Thyroid gland (tissue), 4 donors: ENCODE results near the gene LZTS2.

Experiments used
- POLR2A ChIP-seq, 2 donors: fragments of 450-650 bp; IDR thresholded peaks; one replicate each; pipeline ENCODE4 v1.6.1; 2017; ENCODE audit warnings: antibody characterized with exemption in 2 of 2, mild to moderate bottlenecking in 2 of 2, moderate library complexity in 1 of 2
- TF ChIP-seq, protein P1 (sequence below), 6 experiments: fragments of 200-600 bp in 3 of 6; fragments of 450-650 bp in 3 of 6; sonication (generic) in 3 of 6; IDR thresholded peaks; one replicate each; pipeline ENCODE4 v1.5.1; 2016 to 2019; ENCODE audit warnings: antibody characterized with exemption in 6 of 6, mild to moderate bottlenecking in 2 of 6, inconsistent platforms in 1 of 6, moderate library complexity in 1 of 6

DNA sequence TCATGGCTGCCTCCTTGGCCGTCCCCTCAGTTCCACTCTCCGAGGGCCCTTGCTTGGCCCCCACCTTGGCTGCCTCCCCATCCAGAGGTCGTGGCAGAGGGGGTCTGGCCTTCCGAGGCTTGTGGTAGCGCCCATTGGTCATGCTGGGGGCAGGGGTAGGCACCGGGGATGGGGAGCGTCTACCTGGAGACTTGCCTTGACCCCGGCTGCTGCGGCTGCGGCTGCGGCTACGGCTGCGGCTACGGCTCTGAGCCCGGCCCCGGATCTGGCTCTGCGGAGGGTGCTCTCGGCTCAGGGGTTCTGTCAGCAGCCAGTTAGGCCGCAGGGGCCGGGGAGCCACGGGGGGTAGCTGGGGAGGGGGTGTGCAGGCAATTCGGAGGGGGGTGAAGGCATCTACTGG, 10.7 kb downstream of the LZTS2 start:
- no peak for TF ChIP-seq POLR2A (IDR thresholded peaks at IDR 0.05)
- TF ChIP-seq, protein P1, sequence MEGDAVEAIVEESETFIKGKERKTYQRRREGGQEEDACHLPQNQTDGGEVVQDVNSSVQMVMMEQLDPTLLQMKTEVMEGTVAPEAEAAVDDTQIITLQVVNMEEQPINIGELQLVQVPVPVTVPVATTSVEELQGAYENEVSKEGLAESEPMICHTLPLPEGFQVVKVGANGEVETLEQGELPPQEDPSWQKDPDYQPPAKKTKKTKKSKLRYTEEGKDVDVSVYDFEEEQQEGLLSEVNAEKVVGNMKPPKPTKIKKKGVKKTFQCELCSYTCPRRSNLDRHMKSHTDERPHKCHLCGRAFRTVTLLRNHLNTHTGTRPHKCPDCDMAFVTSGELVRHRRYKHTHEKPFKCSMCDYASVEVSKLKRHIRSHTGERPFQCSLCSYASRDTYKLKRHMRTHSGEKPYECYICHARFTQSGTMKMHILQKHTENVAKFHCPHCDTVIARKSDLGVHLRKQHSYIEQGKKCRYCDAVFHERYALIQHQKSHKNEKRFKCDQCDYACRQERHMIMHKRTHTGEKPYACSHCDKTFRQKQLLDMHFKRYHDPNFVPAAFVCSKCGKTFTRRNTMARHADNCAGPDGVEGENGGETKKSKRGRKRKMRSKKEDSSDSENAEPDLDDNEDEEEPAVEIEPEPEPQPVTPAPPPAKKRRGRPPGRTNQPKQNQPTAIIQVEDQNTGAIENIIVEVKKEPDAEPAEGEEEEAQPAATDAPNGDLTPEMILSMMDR (IDR thresholded peaks at IDR 0.05), result no peak
